Lower leg skin (tissue), 3 donors: Measurements from ENCODE around the gene CORIN.

Experiments used
- CTCF ChIP-seq, 3 donors: fragments of 450-650 bp; IDR thresholded peaks; one replicate each; pipeline ENCODE4 v1.5.1; 2016; ENCODE audit warnings: antibody characterized with exemption in 3 of 3, mild to moderate bottlenecking in 3 of 3, moderate library complexity in 2 of 3
- POLR2A ChIP-seq, 2 donors: fragments of 450-650 bp; IDR thresholded peaks; one replicate each; pipeline ENCODE4 v1.6.1; 2016 to 2017; ENCODE audit warnings: antibody characterized with exemption in 2 of 2, mild to moderate bottlenecking in 1 of 2, moderate library complexity in 1 of 2

GRCh38 chr4:47784222-47784621 lies 53.6 kb downstream of the CORIN start:
- TF ChIP-seq CTCF (IDR thresholded peaks at IDR 0.05) (no peak), POLR2A (IDR thresholded peaks at IDR 0.05) (no peak)
